Astrocyte (in vitro differentiated cells and primary cell): Measurements from ENCODE around the gene EFNB2. TPM values are rescaled to one million over a fixed set of nuclear protein-coding genes. Genes with fewer than 3 reads are reported as not detected.

Experiments
- DNase-seq: peaks from one replicate; pipeline ENCODE4 v3.0.0-alpha.2; 2010; ENCODE audit warnings: low read depth
- FAIRE-seq: peaks from 2 replicates; lab custom pipeline; 2011; peaks lifted over from hg19 to GRCh38; lab: Jason Lieb, UNC
- H2AFZ ChIP-seq: 2 replicates; pipeline ENCODE4 v1.6.0; 2012; ENCODE audit warnings: low read depth, low read length, inconsistent platforms
- H3K27ac ChIP-seq: 2 replicates; pipeline ENCODE4 v1.5.1; 2011; ENCODE audit warnings: low read depth, low read length, inconsistent platforms
- H3K27me3 ChIP-seq: 2 replicates; pipeline ENCODE4 v1.6.0; 2011; ENCODE audit warnings: low read length, inconsistent platforms; ENCODE audit not compliant: insufficient read depth
- H3K36me3 ChIP-seq: 2 replicates; pipeline ENCODE4 v1.5.1; 2011; ENCODE audit warnings: low read length, inconsistent platforms; ENCODE audit not compliant: insufficient read depth
- H3K4me1 ChIP-seq: 2 replicates; pipeline ENCODE4 v1.5.1; 2011; ENCODE audit warnings: low read length, inconsistent platforms; ENCODE audit not compliant: insufficient read depth
- H3K4me2 ChIP-seq: 2 replicates; pipeline ENCODE4 v1.6.0; 2012; ENCODE audit warnings: low read length, inconsistent platforms
- H3K4me3 ChIP-seq: 2 replicates; pipeline ENCODE4 v1.5.1; 2011; ENCODE audit warnings: low read depth, mild to moderate bottlenecking, low read length, inconsistent platforms; ENCODE audit not compliant: insufficient read depth
- H3K79me2 ChIP-seq: 2 replicates; pipeline ENCODE4 v1.6.0; 2012; ENCODE audit warnings: mild to moderate bottlenecking, low read length, inconsistent platforms; ENCODE audit not compliant: insufficient read depth
- H3K9ac ChIP-seq: 2 replicates; pipeline ENCODE4 v1.6.0; 2012; ENCODE audit warnings: mild to moderate bottlenecking, low read length, inconsistent platforms
- H3K9me3 ChIP-seq: 2 replicates; pipeline ENCODE4 v1.5.1; 2012; ENCODE audit warnings: low read depth, mild to moderate bottlenecking, low read length, inconsistent platforms; ENCODE audit not compliant: insufficient read depth
- H4K20me1 ChIP-seq: 2 replicates; pipeline ENCODE4 v1.6.0; 2012; ENCODE audit warnings: low read length, inconsistent platforms; ENCODE audit not compliant: insufficient read depth
- H3K27ac Mint-ChIP-seq: one replicate; pipeline ENCODE4 v1.8.0; 2021; ENCODE audit warnings: mild to moderate bottlenecking, mixed read lengths; ENCODE audit not compliant: unreplicated experiment
- H3K27me3 Mint-ChIP-seq: one replicate; pipeline ENCODE4 v1.8.0; 2021; ENCODE audit warnings: low read depth, mixed read lengths; ENCODE audit not compliant: unreplicated experiment
- H3K36me3 Mint-ChIP-seq: one replicate; pipeline ENCODE4 v1.8.0; 2021; ENCODE audit warnings: low read depth, mixed read lengths; ENCODE audit not compliant: unreplicated experiment
- H3K4me1 Mint-ChIP-seq: one replicate; pipeline ENCODE4 v1.8.0; 2021; ENCODE audit warnings: low read depth, mixed read lengths; ENCODE audit not compliant: unreplicated experiment
- H3K4me3 Mint-ChIP-seq: one replicate; pipeline ENCODE4 v1.8.0; 2021; ENCODE audit warnings: mild to moderate bottlenecking, moderate library complexity, mixed read lengths; ENCODE audit not compliant: unreplicated experiment
- H3K9me3 Mint-ChIP-seq: one replicate; pipeline ENCODE4 v1.8.0; 2021; ENCODE audit warnings: mild to moderate bottlenecking, mixed read lengths; ENCODE audit not compliant: unreplicated experiment
- CTCF ChIP-seq: IDR thresholded peaks from 2 replicates; pipeline ENCODE4 v1.5.1; 2011; ENCODE audit warnings: low read depth, mild to moderate bottlenecking, inconsistent platforms, low read length, moderate library complexity; ENCODE audit not compliant: insufficient read depth
- EZH2 ChIP-seq: IDR thresholded peaks from 2 replicates; pipeline ENCODE4 v1.6.1; 2012; ENCODE audit warnings: mild to moderate bottlenecking, low read length, inconsistent platforms; ENCODE audit not compliant: insufficient read depth
- total RNA-seq: library from RNA; stranded (reverse); gene quantifications from 2 replicates; pipeline ENCODE4 v1.2.1, GENCODE V29; 2021

Gene EFNB2
- total RNA-seq, 1 donor from 2014 or later, result 93.2 TPM

GRCh38 chr13:106473154-106473553 is 62.3 kb downstream of the EFNB2 start:
- Histone ChIP-seq H3K9me3 (no peaks in the 10 kb centered on the region), H4K20me1 (no peaks in the 10 kb centered on the region), H3K4me1 (peaks cover 13% of the 10 kb centered on the region), H3K9ac (no peak overlapping the region), H3K27me3 (no peaks in the 10 kb centered on the region), H3K4me3 (no peak overlapping the region), H3K27ac (peak overlapping the region; percentile 45), H3K36me3 (no peaks in the 10 kb centered on the region), H2AFZ (peak overlapping the region; percentile 65), H3K4me2 (no peak overlapping the region), H3K79me2 (no peaks in the 10 kb centered on the region)
- TF ChIP-seq EZH2 (no peak), CTCF (no peak)
- Mint-ChIP-seq H3K27me3 (no peaks in the 10 kb centered on the region), H3K9me3 (no peaks in the 10 kb centered on the region), H3K4me1 (peaks cover 19% of the 10 kb centered on the region), H3K36me3 (no peaks in the 10 kb centered on the region), H3K27ac (no peak overlapping the region), H3K4me3 (no peak overlapping the region)
- FAIRE-seq (no peak), DNase-seq (no peak)

- Mint-ChIP-seq H3K27me3 (no peaks in the 10 kb centered on the region), H3K4me1 (peaks cover 22% of the 10 kb centered on the region), H3K4me3 (no peak overlapping the region), H3K9me3 (no peaks in the 10 kb centered on the region), H3K36me3 (no peaks in the 10 kb centered on the region), H3K27ac (peak overlapping the region; percentile 93)
- TF ChIP-seq EZH2, result no peak
- FAIRE-seq (no peak), DNase-seq (no peak)
- Histone ChIP-seq H3K9ac (peak overlapping the region; percentile 53), H3K36me3 (no peaks in the 10 kb centered on the region), H3K79me2 (no peaks in the 10 kb centered on the region), H3K27ac (peak overlapping the region; percentile 45), H3K4me1 (peaks cover 15% of the 10 kb centered on the region), H3K27me3 (no peaks in the 10 kb centered on the region), H3K4me3 (peak overlapping the region; percentile 40), H4K20me1 (no peaks in the 10 kb centered on the region), H2AFZ (peak overlapping the region; percentile 65), H3K4me2 (peak overlapping the region; percentile 80), H3K9me3 (no peaks in the 10 kb centered on the region)
These were observed 62.8 kb downstream of the EFNB2 start for GRCh38 chr13:106472621-106473020.

GRCh38 chr13:106471957-106472543 is 63.4 kb downstream of the EFNB2 start:
- H3K27ac Mint-ChIP-seq, result peak overlapping the region; percentile 93
- peaks cover 25% of the 10 kb centered on the region for H3K4me1 Mint-ChIP-seq
- H4K20me1 ChIP-seq, result no peaks in the 10 kb centered on the region
- peak overlapping the region; percentile 45 for H3K27ac ChIP-seq
- peak overlapping the region; percentile 65 for H2AFZ ChIP-seq
- FAIRE-seq (peak; percentile 88), DNase-seq (peak; percentile 93)
- H3K36me3 Mint-ChIP-seq, result no peaks in the 10 kb centered on the region
- H3K4me3 Mint-ChIP-seq, result peak overlapping the region; percentile 75
- H3K9me3 ChIP-seq, result no peaks in the 10 kb centered on the region
- H3K4me1 ChIP-seq, result peaks cover 15% of the 10 kb centered on the region
- no peaks in the 10 kb centered on the region for H3K27me3 Mint-ChIP-seq
- H3K4me2 ChIP-seq, result peak overlapping the region; percentile 80
- no peaks in the 10 kb centered on the region for H3K36me3 ChIP-seq
- H3K4me3 ChIP-seq, result peak overlapping the region; percentile 40
- no peaks in the 10 kb centered on the region for H3K27me3 ChIP-seq
- H3K9ac ChIP-seq, result peak overlapping the region; percentile 53
- H3K79me2 ChIP-seq, result no peaks in the 10 kb centered on the region
- H3K9me3 Mint-ChIP-seq, result no peaks in the 10 kb centered on the region
- TF ChIP-seq EZH2 (no peak), CTCF (no peak)
